SK-N-MC (cell line): ENCODE results near the gene INPP4B.

ENCODE experiments used
- EZH2 ChIP-seq: fragments of 200-600 bp; sonication (generic); IDR thresholded peaks from one replicate; pipeline ENCODE4 v1.6.1; 2017; ENCODE audit warnings: antibody characterized with exemption
- FOXP2 ChIP-seq: optimal IDR thresholded peaks from 2 replicates; pipeline ENCODE3; 2011; ENCODE audit warnings: mild to moderate bottlenecking, moderate library complexity; ENCODE audit not compliant: insufficient read depth; ENCODE audit errors: extremely low read length, control extremely low read depth
- POLR2AphosphoS5 ChIP-seq: IDR thresholded peaks from 2 replicates; pipeline ENCODE4 v1.6.1; 2012; ENCODE audit warnings: mild to moderate bottlenecking, low read depth, low read length, borderline replicate concordance

- no peak for TF ChIP-seq EZH2
- no peak for TF ChIP-seq POLR2AphosphoS5
- TF ChIP-seq FOXP2 = no peak
These were observed 558.7 kb downstream of the INPP4B start for GRCh38 chr4:142287371-142287770.
